PC-3 (cell line): ENCODE data around the gene PRM3.

Experiments
- EZH2 ChIP-seq: fragments of 300-600 bp; sonication (generic); IDR thresholded peaks from one replicate; pipeline ENCODE4 v1.6.1; 2017; ENCODE audit warnings: antibody characterized with exemption, mild to moderate bottlenecking, low read length; ENCODE audit not compliant: unreplicated experiment
- TF ChIP-seq, protein P1 (sequence below): fragments of 300-600 bp; sonication (generic); conservative IDR thresholded peaks from 2 replicates; pipeline ENCODE4 v1.5.1; 2017; ENCODE audit warnings: antibody characterized with exemption, low read depth, mild to moderate bottlenecking, low read length

GRCh38 chr16:11257131-11257938 lies 16.1 kb downstream of the PRM3 start:
- TF ChIP-seq, protein P1, sequence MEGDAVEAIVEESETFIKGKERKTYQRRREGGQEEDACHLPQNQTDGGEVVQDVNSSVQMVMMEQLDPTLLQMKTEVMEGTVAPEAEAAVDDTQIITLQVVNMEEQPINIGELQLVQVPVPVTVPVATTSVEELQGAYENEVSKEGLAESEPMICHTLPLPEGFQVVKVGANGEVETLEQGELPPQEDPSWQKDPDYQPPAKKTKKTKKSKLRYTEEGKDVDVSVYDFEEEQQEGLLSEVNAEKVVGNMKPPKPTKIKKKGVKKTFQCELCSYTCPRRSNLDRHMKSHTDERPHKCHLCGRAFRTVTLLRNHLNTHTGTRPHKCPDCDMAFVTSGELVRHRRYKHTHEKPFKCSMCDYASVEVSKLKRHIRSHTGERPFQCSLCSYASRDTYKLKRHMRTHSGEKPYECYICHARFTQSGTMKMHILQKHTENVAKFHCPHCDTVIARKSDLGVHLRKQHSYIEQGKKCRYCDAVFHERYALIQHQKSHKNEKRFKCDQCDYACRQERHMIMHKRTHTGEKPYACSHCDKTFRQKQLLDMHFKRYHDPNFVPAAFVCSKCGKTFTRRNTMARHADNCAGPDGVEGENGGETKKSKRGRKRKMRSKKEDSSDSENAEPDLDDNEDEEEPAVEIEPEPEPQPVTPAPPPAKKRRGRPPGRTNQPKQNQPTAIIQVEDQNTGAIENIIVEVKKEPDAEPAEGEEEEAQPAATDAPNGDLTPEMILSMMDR = peak; percentile 69
- no peak for TF ChIP-seq EZH2
